Chondrocyte (in vitro differentiated cells): Measurements from ENCODE around the gene DNPEP. TPM values are rescaled to one million over a fixed set of nuclear protein-coding genes. Genes with fewer than 3 reads are reported as not detected.

Experiments used
- DNase-seq: peaks from one replicate; pipeline ENCODE4 v3.0.0; 2021; ENCODE audit warnings: mixed read lengths, low spot score
- H3K27ac Mint-ChIP-seq: one replicate; pipeline ENCODE4 v1.8.0; 2021; ENCODE audit warnings: mild to moderate bottlenecking, moderate library complexity, mixed read lengths; ENCODE audit not compliant: unreplicated experiment
- H3K27me3 Mint-ChIP-seq: 2 replicates; pipeline ENCODE4 v1.8.0; 2021; ENCODE audit warnings: low read depth, mixed read lengths
- H3K36me3 Mint-ChIP-seq: 2 replicates; pipeline ENCODE4 v1.8.0; 2021; ENCODE audit warnings: low read depth, mixed read lengths
- H3K4me1 Mint-ChIP-seq: 2 replicates; pipeline ENCODE4 v1.8.0; 2021; ENCODE audit warnings: low read depth, mild to moderate bottlenecking, mixed read lengths
- H3K4me3 Mint-ChIP-seq: one replicate; pipeline ENCODE4 v1.8.0; 2021; ENCODE audit warnings: mild to moderate bottlenecking, moderate library complexity, mixed read lengths; ENCODE audit not compliant: unreplicated experiment
- H3K9me3 Mint-ChIP-seq: 2 replicates; pipeline ENCODE4 v1.8.0; 2021; ENCODE audit warnings: low read depth, mixed read lengths
- CTCF ChIP-seq: fragments of 200-600 bp; sonication (generic); IDR thresholded peaks from 2 replicates; pipeline ENCODE4 v1.5.0; 2021; ENCODE audit warnings: antibody characterized with exemption, mild to moderate bottlenecking, moderate library complexity
- total RNA-seq: library from RNA; stranded (reverse); gene quantifications from 3 replicates; pipeline ENCODE4 v1.2.1, GENCODE V29; 2021

DNPEP gene
- total RNA-seq, 1 donor from 2014 or later = 42.3 TPM

- H3K4me3 Mint-ChIP-seq = peak overlapping the region; percentile 91
- H3K27me3 Mint-ChIP-seq = no peaks in the 10 kb centered on the region
- no peak for DNase-seq
- no peak for TF ChIP-seq CTCF
- H3K4me1 Mint-ChIP-seq = peaks cover 14% of the 10 kb centered on the region
- no peaks in the 10 kb centered on the region for H3K9me3 Mint-ChIP-seq
- peaks cover 14% of the 10 kb centered on the region for H3K36me3 Mint-ChIP-seq
- H3K27ac Mint-ChIP-seq = peak overlapping the region; percentile 97
These were observed 1.0 kb downstream of the DNPEP start for GRCh38 chr2:219386532-219387280.

GRCh38 chr2:219385958-219386520 is 1.7 kb downstream of the DNPEP start:
- no peak overlapping the region for H3K27ac Mint-ChIP-seq
- H3K27me3 Mint-ChIP-seq = no peaks in the 10 kb centered on the region
- peak; percentile 74 for DNase-seq
- H3K36me3 Mint-ChIP-seq = peaks cover 14% of the 10 kb centered on the region
- peak overlapping the region; percentile 22 for H3K4me3 Mint-ChIP-seq
- no peaks in the 10 kb centered on the region for H3K9me3 Mint-ChIP-seq
- H3K4me1 Mint-ChIP-seq = peaks cover 14% of the 10 kb centered on the region
- no peak for TF ChIP-seq CTCF

- Mint-ChIP-seq H3K4me3 (no peak overlapping the region), H3K27ac (no peak overlapping the region), H3K9me3 (no peaks in the 10 kb centered on the region), H3K27me3 (no peaks in the 10 kb centered on the region), H3K4me1 (peaks cover 14% of the 10 kb centered on the region), H3K36me3 (peaks cover 18% of the 10 kb centered on the region)
- DNase-seq = no peak
- TF ChIP-seq CTCF = no peak
These were observed 2.9 kb downstream of the DNPEP start for GRCh38 chr2:219384859-219385258.

GRCh38 chr2:219384083-219384713 is 3.5 kb downstream of the DNPEP start:
- Mint-ChIP-seq H3K9me3 (no peaks in the 10 kb centered on the region), H3K36me3 (peaks cover 18% of the 10 kb centered on the region), H3K27ac (no peak overlapping the region), H3K4me1 (peaks cover 14% of the 10 kb centered on the region), H3K27me3 (no peaks in the 10 kb centered on the region), H3K4me3 (no peak overlapping the region)
- no peak for TF ChIP-seq CTCF
- no peak for DNase-seq

- no peak for TF ChIP-seq CTCF
- no peak for DNase-seq
- Mint-ChIP-seq H3K4me1 (no peaks in the 10 kb centered on the region), H3K4me3 (no peak overlapping the region), H3K27me3 (no peaks in the 10 kb centered on the region), H3K36me3 (peaks cover 20% of the 10 kb centered on the region), H3K9me3 (no peaks in the 10 kb centered on the region), H3K27ac (no peak overlapping the region)
These were observed 6.3 kb downstream of the DNPEP start for GRCh38 chr2:219381448-219381847.
